VCaP (cell line): Measurements from ENCODE around the gene TMEM161B.

Experiments used
- H3K27ac ChIP-seq: fragments of 450-650 bp; 2 replicates; pipeline ENCODE4 v1.5.1; 2017
- CTCF ChIP-seq: fragments of 450-650 bp; conservative IDR thresholded peaks from 2 replicates; pipeline ENCODE4 v1.5.1; 2017; ENCODE audit warnings: mild to moderate bottlenecking, moderate library complexity

The TMEM161B gene

GRCh38 chr5:88262116-88262515 is 6.5 kb downstream of the TMEM161B start:
- TF ChIP-seq CTCF, result no peak
- H3K27ac ChIP-seq, result no peak overlapping the region

- H3K27ac ChIP-seq, result no peak overlapping the region
- TF ChIP-seq CTCF, result no peak
These were observed 10.0 kb downstream of the TMEM161B start for GRCh38 chr5:88258636-88259035.

GRCh38 chr5:88256872-88257271 is 11.8 kb downstream of the TMEM161B start:
- no peak for TF ChIP-seq CTCF
- H3K27ac ChIP-seq, result peak overlapping the region; percentile 23

GRCh38 chr5:88256037-88256436 is 12.6 kb downstream of the TMEM161B start:
- peak overlapping the region; percentile 23 for H3K27ac ChIP-seq

GRCh38 chr5:88254320-88254719 is 14.3 kb downstream of the TMEM161B start:
- no peak overlapping the region for H3K27ac ChIP-seq
- no peak for TF ChIP-seq CTCF

More at GRCh38 chr5:88256037-88256436, 12.6 kb downstream of the TMEM161B start:
- no peak for TF ChIP-seq CTCF

GRCh38 chr5:88251048-88251711 is 17.5 kb downstream of the TMEM161B start:
- no peak for TF ChIP-seq CTCF
- H3K27ac ChIP-seq, result no peak overlapping the region

GRCh38 chr5:88250010-88250409 is 18.6 kb downstream of the TMEM161B start:
- no peak overlapping the region for H3K27ac ChIP-seq
- no peak for TF ChIP-seq CTCF
